Activated CD4-positive, alpha-beta T cell treated with anti-CD3 and anti-CD28 coated beads for 48 hours (primary cell): ENCODE data around the gene GRID2.
"Not testable (repeated sequence)": the region's sequence is repeated elsewhere in the genome, so short reads cannot be mapped to it uniquely, and the experiment has no call there.

ENCODE experiments used
- DNase-seq: peaks from one replicate; pipeline ENCODE4 v3.0.0-alpha.2; 2020

Gene GRID2

DNA sequence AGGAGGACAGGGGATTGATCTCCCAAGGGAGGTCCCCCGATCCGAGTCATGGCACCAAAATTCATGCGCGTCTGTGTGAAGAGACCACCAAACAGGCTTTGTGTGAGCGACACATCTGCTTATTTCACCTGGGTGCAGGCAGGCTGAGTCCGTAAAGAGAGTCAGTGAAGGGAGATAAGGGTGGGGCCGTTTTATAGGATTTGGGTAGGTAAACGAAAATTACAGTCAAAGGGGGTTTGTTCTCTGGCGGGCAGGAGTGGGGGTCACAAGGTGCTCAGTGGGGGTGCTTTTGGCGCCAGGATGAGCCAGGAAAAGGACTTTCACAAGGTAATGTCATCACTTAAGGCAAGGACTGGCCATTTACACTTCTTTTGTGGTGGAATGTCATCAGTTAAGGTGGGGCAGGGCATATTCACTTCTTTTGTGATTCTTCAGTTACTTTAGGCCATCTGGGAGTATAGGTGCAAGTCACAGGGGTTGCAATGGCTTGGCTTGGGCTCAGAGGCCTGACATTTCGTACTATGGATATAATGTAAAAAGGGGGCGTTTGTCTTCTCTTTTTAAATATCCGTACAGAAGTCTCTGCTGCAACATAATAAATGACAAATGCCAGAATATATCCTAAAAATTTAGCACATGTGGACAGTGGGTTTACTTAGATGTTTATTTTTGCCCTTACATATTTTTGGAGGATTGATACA lies 140.5 kb downstream of the GRID2 start:
- DNase-seq: not testable (repeated sequence)

DNA sequence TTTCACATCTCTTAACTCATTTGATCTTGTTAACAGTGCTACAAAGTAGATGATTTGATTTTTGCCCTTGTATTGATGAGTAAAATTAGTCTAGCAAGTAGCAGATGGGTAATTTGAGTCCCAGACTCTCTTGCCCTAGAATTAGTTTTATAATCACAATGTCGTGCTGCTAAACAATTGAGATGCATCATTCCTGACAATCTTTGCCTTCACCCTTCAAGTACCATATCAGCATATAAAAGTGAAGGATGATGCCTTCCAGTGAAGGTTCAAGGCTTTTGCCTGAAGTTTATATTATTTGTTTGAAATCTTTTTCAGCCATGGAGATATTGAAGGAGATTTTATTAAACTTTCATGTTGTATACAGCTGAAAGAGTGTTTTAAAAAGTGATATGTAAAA lies 141.4 kb downstream of the GRID2 start:
- no peak for DNase-seq

GRCh38 chr4:92447255-92447905 lies 143.6 kb downstream of the GRID2 start:
- DNase-seq: no peak

GRCh38 chr4:92448176-92448575 lies 144.4 kb downstream of the GRID2 start:
- not testable (repeated sequence) for DNase-seq

GRCh38 chr4:92450694-92451093 lies 146.9 kb downstream of the GRID2 start:
- DNase-seq: no peak

DNA sequence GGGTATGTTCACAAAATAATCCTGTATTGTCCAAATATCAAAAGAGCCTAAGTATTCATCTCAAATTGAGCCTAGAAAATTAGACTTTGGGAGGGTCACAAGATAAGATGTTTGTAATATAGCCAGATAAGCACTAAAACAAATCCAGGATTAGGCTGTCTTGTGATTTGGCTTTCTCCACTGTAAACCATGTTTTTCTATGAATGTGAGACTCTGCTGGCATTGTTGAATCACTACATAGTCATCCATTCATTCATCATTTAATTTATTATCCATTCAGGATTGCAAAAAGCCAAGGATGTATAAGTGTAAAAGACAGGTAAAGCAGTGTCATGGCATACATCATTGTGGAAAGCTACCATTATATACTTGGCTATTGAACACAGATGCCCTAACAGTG lies 148.0 kb downstream of the GRID2 start:
- DNase-seq: no peak

GRCh38 chr4:92452383-92452782 lies 148.6 kb downstream of the GRID2 start:
- not testable (repeated sequence) for DNase-seq

DNA sequence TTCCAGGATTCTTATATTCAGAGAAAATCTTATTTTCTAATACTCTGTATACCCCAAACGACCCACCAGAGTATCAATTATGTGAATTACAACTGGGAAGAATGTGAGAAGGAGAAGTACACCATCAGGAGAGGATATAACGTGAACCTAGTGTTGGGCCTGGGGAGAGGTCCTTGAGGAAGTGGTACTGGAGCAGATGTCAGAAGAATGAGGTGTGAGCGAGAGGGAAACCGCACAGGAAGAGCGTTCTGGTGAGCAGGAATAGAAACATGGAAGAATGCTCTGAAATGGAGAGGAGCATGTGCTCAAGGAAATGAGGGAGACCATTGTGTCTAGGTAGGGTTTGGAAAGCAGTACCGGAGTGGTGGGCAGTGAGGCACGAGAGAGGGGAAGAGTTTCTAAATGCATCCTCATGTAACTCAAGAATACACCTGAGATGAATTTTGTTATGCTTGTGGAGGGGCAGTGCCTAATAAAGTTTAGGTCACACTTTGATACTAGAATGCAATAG lies 151.6 kb downstream of the GRID2 start:
- no peak for DNase-seq

DNA sequence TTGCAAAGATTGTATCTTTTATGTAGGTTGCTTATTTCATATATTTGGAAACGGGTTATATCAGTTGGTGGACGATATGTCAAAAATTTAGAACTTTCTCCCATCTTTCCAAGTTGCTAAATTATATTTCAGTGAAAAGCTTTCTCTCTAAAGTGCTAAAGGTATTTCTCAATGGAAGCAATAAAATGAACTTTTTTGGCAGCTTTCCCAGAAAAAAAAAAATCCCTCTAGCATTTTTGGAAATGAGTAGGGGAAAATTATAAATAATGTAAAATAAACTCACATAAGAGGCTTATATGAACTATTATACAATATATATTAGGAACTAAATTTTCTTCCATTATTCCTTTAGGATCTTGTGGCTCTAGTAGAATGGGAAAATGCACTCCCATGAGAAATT lies 152.2 kb downstream of the GRID2 start:
- no peak for DNase-seq

- no peak for DNase-seq
Measured at GRCh38 chr4:92461732-92462131, 158.0 kb downstream of the GRID2 start.

DNA sequence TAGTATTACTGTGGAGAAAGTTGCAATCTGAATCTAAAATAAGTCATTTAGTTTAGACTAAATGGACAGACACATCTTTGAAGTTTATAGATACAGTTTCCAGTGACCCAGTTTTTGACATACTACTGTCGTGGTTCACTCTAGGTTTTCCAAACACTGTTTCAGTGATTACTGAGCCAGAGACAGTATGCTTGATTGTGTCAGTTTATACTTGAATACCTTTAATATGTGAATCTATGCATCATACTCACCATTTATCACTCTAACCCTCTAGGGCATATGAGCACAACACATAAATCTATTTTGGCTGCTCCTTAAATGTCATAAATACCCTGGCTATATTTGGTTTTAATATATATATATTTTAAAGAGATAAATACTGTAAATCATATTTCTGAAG lies 173.5 kb downstream of the GRID2 start:
- DNase-seq: no peak

- no peak for DNase-seq
Measured at GRCh38 chr4:92483341-92483740, 179.6 kb downstream of the GRID2 start.

DNA sequence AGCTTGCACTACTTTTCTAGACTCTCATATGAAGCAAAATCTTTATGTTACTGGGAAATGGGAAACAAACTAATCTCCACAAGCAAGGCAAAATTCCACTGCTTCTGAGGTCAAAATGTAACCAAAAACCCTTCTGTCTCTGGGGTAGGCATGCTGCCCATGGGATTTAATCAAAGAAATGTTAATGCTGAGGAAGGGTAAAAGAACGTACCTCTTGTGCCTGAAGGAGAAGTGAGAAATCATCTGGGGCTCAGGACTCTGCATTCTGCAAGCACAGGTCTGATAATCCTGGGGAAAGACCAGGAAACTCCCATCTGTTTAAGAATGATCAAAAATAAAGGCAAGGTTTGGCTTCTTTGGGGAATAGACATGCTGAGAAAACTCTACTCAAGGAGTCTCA lies 184.7 kb downstream of the GRID2 start:
- no peak for DNase-seq

DNA sequence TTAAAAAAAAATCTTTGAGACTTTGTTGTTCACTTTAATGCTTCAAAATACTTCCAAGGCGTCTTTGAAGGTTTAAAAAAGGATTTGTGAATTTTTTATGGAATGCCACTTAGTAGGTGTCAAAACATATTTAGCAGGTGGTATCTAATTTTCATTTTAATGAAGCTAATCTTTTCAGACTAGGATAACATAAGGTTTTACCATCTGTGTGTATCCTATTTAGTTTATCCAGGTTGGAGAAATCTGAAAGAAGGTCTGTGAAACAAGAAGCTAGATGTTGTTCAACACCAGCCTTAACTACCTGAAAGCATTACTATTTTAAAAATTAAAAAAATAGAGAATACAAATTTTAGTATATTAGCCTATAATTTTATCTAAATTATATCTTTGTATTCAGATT lies 193.4 kb downstream of the GRID2 start:
- DNase-seq: no peak

GRCh38 chr4:92501456-92501855 lies 197.7 kb downstream of the GRID2 start:
- DNase-seq: no peak

GRCh38 chr4:92506933-92507332 lies 203.2 kb downstream of the GRID2 start:
- no peak for DNase-seq

DNA sequence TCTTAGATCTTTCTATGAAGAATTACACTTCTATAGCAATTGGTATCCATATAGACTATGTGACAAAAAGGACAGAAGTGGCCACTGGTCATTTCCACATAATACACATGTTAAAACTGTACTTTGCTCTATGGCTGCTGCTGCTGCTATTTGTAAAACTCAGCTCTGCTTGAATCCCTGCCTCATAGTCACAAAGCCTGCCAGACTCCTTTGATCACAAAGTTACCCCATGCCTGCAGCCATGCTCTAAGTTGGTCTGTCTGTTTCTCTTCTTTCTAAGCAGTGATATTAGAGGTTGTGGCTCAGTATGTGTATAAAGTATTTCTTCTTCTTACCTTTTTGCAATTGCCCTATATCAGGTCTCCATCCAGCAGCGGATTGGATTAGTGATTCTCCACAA lies 210.9 kb downstream of the GRID2 start:
- no peak for DNase-seq

DNA sequence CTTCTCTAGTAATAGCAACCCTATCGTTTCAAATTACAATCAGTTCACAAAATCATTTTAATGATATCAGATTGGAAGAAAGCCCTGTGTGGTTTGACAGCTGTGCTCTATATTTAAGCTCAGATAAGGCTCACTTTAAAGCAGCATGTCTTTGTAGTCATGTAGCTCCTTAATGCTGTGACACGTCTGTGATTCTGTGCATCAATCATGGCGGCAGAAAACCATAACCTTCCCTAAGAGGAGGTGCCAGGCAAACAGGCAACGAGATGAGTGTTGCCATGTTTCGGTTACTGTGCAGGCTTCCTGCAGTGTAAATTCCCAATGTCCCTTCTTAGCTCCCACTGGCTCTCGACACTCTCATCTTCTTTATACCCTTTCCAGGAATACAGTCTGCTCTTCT lies 212.7 kb downstream of the GRID2 start:
- DNase-seq: no peak

DNA sequence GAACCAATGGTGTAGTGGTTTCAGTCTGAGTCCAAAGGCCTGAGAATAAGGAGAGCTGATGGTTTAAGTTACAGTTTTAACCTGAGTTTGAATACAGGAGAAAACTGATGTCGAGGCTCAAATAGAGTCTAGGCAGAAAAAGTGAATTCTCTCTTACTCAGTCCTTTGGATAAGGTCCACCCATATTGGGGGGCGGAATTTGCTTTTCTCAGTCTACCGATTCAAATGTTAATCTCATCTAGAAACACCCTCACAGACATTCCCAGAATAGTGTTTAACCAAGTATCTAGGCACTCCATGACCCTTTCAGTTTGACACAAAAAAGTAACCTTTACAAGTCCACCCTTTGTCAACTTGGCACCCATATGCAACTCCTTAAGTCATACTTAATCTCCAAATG lies 216.0 kb downstream of the GRID2 start:
- DNase-seq: no peak

DNA sequence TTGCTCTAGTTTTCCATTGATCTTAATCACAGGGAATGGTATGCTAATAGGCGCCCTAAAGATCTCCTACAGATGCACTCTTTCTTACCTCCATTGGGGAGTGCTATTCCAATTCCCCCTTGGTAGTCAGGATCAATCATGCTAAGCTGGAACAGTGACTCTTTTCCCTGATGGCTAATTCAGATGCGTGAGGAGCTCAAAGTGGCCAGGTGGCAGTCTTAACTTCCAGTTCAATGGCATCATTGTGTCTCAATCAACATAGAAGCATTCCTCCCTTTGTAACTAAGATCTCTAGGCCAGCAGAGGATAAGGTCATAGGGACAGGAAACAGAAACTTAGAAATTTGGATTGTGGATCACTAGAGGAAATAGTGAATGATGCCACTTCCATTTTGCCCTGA lies 216.8 kb downstream of the GRID2 start:
- no peak for DNase-seq

DNA sequence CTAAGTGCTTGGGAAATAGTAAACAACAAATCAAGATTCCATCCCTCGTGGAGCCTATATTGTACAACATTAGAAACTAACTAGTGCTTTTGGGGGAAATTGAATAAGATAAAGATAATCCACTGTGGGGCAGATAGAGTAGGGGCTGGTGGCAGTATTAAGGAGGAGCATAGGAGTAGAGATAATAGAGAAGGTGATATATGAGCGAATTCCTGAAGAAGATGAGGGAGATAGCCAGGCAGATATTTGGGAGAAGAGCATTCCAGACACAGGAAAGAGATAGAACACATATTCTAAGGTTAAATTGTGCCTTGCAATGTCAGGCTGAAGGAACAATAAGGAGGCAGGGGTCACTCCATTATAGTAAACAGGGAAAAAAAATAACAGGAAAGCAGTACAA lies 218.2 kb downstream of the GRID2 start:
- DNase-seq: no peak

GRCh38 chr4:92522356-92522755 lies 218.6 kb downstream of the GRID2 start:
- no peak for DNase-seq

DNA sequence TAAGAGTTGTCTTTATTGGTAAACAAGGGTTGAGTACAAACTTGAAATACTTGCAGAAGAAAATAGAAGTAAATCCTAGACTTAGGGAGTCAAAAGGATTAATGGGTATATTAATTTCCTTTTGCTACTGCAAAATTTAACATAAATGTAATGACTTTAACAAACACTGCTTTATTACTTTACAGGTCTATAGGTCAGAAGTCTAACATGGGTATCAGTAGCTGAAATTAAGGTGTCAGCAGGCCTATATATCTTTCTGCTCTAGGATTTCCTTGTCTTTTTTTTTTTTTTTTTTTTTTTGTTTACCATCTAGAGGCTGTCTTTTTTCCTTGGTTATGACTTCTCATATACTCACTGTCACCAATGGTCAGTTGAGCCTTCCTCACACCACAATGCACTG lies 220.4 kb downstream of the GRID2 start:
- DNase-seq: no peak

DNA sequence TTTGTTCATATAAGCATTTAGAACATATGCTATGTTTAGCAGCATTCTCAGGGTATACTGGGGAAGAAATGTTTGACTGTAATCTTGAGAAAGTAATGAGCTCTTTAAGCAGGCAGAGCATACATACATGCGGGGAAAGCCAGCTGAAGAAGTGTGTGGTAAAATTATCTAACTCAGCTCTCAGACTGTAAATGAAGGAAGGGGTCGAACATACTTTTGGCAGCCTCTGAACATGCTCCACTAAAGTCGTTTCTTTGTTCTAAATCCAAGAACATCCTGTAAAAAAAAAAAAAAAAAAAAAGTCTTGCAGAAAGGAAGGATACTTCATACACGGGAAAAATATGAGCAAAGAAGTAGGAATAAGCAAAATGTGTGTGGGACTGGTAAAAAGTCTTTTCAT lies 224.8 kb downstream of the GRID2 start:
- no peak for DNase-seq

GRCh38 chr4:92529510-92529909 lies 225.7 kb downstream of the GRID2 start:
- DNase-seq: no peak
